ENCODE results near the gene KRTAP1-5. TPM values are rescaled to one million over a fixed set of nuclear protein-coding genes. Genes with fewer than 3 reads are reported as not detected.

Gene KRTAP1-5
- polyA plus RNA-seq, 1 of the 3 experiments (the other 2 are of a cell fraction) = not detected

DNA sequence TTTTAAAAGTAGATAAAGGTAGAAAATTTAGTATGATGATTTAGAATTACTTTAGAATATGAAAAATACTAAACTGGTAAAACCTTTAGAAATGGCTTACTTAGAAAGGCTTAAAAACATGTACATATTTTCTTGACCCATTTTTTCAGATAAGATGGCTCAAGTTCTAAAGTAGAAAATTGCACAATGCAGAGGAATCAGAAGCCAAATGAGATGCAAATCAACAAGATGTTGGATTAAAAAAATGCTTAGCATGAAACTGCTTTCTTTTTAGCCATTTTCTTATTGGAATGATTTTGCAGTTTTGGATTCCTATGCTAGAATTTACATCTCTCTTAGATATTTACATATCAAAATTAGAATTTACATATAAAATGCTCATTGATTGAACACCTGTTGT, 16.6 kb downstream of the KRTAP1-5 start:
- ChIA-PET CTCF (no interaction called here), POLR2A (no interaction called here)
- Histone ChIP-seq H3K4me2 (no peak overlapping the region), H3K36me3 (replicated peaks in 1 of 2; ENCODE audit: control insufficient read depth in 1 of 2, insufficient read depth in 2 of 2, low read length in 1 of 2) (no peaks in the 10 kb centered on the region), H2AFZ (ENCODE audit: low read depth) (no peak overlapping the region), H3K4me3 (ENCODE audit: low read depth in 2 of 2, low read length in 1 of 2) (no peak overlapping the region), H4K20me1 (ENCODE audit: insufficient read depth) (no peaks in the 10 kb centered on the region), H3K4me1 (ENCODE audit: control insufficient read depth in 1 of 2, insufficient read depth in 2 of 2, low read depth in 1 of 2, low read length in 1 of 2) (no peaks in the 10 kb centered on the region), H3K79me2 (ENCODE audit: insufficient read depth) (no peaks in the 10 kb centered on the region), H3K27ac (ENCODE audit: low read depth in 2 of 2, low read length in 1 of 2) (no peak overlapping the region), H3F3A (replicated peaks; ENCODE audit: insufficient read depth) (no peaks in the 10 kb centered on the region), H3K27me3 (ENCODE audit: insufficient read depth) (peaks cover 31% of the 10 kb centered on the region; the same call in 1 of the 2 replicates), H3K9ac (no peak overlapping the region), H3K9me3 (no peaks in the 10 kb centered on the region), H3K9me2 (no peaks in the 10 kb centered on the region)
- DNase-seq = no peak
- TF ChIP-seq POLR2AphosphoS5 (IDR thresholded peaks at IDR 0.05; ENCODE audit: low read depth, low read length) (no peak), MEF2A (IDR thresholded peaks at IDR 0.05; ENCODE audit: borderline replicate concordance, low read depth) (no peak)

DNA sequence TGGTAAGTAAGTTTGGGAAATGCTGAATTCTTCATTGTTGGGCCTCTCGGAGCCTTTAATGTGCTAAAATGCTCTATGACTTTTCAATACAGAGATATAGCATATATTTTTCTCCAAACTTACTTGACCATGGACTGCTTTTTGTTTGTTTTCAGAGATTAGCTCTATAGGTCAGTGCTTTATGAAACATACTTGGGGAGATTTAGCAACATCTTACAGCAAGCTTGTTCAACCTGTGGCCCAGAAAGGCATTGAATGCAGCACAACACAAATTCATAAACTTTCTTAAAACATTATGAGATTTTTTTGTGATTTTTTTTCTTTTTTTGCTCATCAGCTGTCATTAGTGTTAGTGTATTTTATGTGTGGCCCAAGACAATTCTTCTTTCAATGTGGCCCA, 17.1 kb downstream of the KRTAP1-5 start:
- TF ChIP-seq YY1 (IDR thresholded peaks at IDR 0.05; ENCODE audit: low read depth) (no peak), JUND (IDR thresholded peaks at IDR 0.05) (no peak), SMC3 (IDR thresholded peaks at IDR 0.05; ENCODE audit: low read depth, low read length) (no peak), RCOR1 (IDR thresholded peaks at IDR 0.05; ENCODE audit: low read length) (no peak), RXRA (IDR thresholded peaks at IDR 0.05; ENCODE audit: borderline replicate concordance, low read depth) (no peak), MXI1 (IDR thresholded peaks at IDR 0.05; ENCODE audit: low read depth, low read length) (no peak), TEAD4 (IDR thresholded peaks at IDR 0.05; ENCODE audit: borderline replicate concordance, insufficient read depth) (no peak), EP300 (IDR thresholded peaks at IDR 0.05; ENCODE audit: borderline replicate concordance in 1 of 2, low read depth in 1 of 2, low read length in 1 of 2) (no peak), FOSL2 (IDR thresholded peaks at IDR 0.05; ENCODE audit: borderline replicate concordance, low read depth) (no peak), TCF12 (IDR thresholded peaks at IDR 0.05) (no peak)
- TF ChIP-seq, protein P1, sequence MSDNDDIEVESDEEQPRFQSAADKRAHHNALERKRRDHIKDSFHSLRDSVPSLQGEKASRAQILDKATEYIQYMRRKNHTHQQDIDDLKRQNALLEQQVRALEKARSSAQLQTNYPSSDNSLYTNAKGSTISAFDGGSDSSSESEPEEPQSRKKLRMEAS (IDR thresholded peaks at IDR 0.05; ENCODE audit: low read depth) = no peak
- TF ChIP-seq, protein P2, sequence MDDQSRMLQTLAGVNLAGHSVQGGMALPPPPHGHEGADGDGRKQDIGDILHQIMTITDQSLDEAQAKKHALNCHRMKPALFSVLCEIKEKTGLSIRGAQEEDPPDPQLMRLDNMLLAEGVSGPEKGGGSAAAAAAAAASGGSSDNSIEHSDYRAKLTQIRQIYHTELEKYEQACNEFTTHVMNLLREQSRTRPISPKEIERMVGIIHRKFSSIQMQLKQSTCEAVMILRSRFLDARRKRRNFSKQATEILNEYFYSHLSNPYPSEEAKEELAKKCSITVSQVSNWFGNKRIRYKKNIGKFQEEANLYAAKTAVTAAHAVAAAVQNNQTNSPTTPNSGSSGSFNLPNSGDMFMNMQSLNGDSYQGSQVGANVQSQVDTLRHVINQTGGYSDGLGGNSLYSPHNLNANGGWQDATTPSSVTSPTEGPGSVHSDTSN (IDR thresholded peaks at IDR 0.05) = no peak
- TF ChIP-seq, protein P3, sequence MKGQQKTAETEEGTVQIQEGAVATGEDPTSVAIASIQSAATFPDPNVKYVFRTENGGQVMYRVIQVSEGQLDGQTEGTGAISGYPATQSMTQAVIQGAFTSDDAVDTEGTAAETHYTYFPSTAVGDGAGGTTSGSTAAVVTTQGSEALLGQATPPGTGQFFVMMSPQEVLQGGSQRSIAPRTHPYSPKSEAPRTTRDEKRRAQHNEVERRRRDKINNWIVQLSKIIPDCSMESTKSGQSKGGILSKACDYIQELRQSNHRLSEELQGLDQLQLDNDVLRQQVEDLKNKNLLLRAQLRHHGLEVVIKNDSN (IDR thresholded peaks at IDR 0.05; ENCODE audit: borderline replicate concordance, low read depth) = no peak
- TF ChIP-seq, protein P4, sequence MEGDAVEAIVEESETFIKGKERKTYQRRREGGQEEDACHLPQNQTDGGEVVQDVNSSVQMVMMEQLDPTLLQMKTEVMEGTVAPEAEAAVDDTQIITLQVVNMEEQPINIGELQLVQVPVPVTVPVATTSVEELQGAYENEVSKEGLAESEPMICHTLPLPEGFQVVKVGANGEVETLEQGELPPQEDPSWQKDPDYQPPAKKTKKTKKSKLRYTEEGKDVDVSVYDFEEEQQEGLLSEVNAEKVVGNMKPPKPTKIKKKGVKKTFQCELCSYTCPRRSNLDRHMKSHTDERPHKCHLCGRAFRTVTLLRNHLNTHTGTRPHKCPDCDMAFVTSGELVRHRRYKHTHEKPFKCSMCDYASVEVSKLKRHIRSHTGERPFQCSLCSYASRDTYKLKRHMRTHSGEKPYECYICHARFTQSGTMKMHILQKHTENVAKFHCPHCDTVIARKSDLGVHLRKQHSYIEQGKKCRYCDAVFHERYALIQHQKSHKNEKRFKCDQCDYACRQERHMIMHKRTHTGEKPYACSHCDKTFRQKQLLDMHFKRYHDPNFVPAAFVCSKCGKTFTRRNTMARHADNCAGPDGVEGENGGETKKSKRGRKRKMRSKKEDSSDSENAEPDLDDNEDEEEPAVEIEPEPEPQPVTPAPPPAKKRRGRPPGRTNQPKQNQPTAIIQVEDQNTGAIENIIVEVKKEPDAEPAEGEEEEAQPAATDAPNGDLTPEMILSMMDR (IDR thresholded peaks at IDR 0.05) = no peak

More for the DNA sequence above, 17.1 kb downstream of the KRTAP1-5 start:
- Histone ChIP-seq H3K36me3 (replicated peaks in 1 of 2; ENCODE audit: control insufficient read depth in 1 of 2, insufficient read depth in 2 of 2, low read length in 1 of 2) (no peaks in the 10 kb centered on the region), H4K20me1 (ENCODE audit: insufficient read depth) (no peaks in the 10 kb centered on the region), H3K9ac (no peak overlapping the region), H3K9me3 (no peaks in the 10 kb centered on the region), H3K4me1 (ENCODE audit: control insufficient read depth in 1 of 2, insufficient read depth in 2 of 2, low read depth in 1 of 2, low read length in 1 of 2) (no peaks in the 10 kb centered on the region), H3K27me3 (ENCODE audit: insufficient read depth) (peaks cover 31% of the 10 kb centered on the region; the same call in 1 of the 2 replicates), H2AFZ (ENCODE audit: low read depth) (no peak overlapping the region), H3K9me2 (no peaks in the 10 kb centered on the region), H3K27ac (ENCODE audit: low read depth in 2 of 2, low read length in 1 of 2) (no peak overlapping the region), H3K4me2 (no peak overlapping the region), H3F3A (replicated peaks; ENCODE audit: insufficient read depth) (no peaks in the 10 kb centered on the region), H3K4me3 (ENCODE audit: low read depth in 2 of 2, low read length in 1 of 2) (no peak overlapping the region), H3K79me2 (ENCODE audit: insufficient read depth) (no peaks in the 10 kb centered on the region)
- POLR2A ChIA-PET = no interaction called here
- CTCF ChIA-PET = interaction anchor here (0.6 kb wide), 1 partner anchor 73 kb away, joined by 3 read pairs; no protein-coding TSS in a partner anchor
- DNase-seq = no peak
- WGBS (ENCODE audit: low lambda C conversion rate) = 6% methylated on average over 1 of the region's 1 CpG

Measured in SK-N-SH (cell line).